HG03025 (cell line): ENCODE measurements around the gene MNX1.

Source experiments
- ATAC-seq: cut with Tn5 transposase; IDR thresholded peaks from one replicate; pipeline ENCODE4 v1.9.1; 2021; ENCODE audit warnings: mild to moderate bottlenecking, moderate library complexity; ENCODE audit not compliant: unreplicated experiment, low FRiP score

MNX1 gene

GRCh38 chr7:157010588-157011332 lies at the start of gene MNX1:
MNX1 (minus strand) TSS chr7:157010663; CDS start chr7:157010350, 313 bp downstream.
- peak; percentile 83 for ATAC-seq

- ATAC-seq: no peak
Observed at GRCh38 chr7:157059534-157059933, 49.1 kb upstream of the MNX1 start.

GRCh38 chr7:157058701-157059100 lies 48.2 kb upstream of the MNX1 start:
- no peak for ATAC-seq

- ATAC-seq: no peak
Observed at GRCh38 chr7:157058068-157058467, 47.6 kb upstream of the MNX1 start.

- no peak for ATAC-seq
Observed at GRCh38 chr7:157056957-157057902, 46.8 kb upstream of the MNX1 start.

GRCh38 chr7:157056246-157056645 lies 45.8 kb upstream of the MNX1 start:
- no peak for ATAC-seq

- no peak for ATAC-seq
Observed at GRCh38 chr7:157054927-157055326, 44.5 kb upstream of the MNX1 start.

DNA sequence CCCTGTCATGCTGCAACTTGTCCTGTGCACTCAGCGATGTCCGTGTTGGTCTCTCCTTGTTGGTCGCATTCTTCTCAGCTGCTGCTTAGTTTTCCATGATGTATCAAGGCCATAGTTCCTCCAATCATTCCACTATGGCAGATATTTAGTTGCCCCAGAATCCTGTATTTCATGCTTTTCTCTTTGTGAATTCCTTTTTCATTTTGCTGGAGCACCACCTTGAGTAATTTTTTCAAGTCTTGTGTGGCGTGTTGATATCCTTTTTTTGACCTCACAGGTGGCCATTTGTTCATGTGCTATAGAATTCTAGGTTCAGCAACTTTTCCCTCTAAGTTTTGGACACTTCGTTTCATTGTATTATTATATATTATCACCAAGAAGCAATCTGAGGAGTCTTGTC lies 42.7 kb upstream of the MNX1 start:
- ATAC-seq: no peak

GRCh38 chr7:157047148-157047547 lies 36.7 kb upstream of the MNX1 start:
- no peak for ATAC-seq

DNA sequence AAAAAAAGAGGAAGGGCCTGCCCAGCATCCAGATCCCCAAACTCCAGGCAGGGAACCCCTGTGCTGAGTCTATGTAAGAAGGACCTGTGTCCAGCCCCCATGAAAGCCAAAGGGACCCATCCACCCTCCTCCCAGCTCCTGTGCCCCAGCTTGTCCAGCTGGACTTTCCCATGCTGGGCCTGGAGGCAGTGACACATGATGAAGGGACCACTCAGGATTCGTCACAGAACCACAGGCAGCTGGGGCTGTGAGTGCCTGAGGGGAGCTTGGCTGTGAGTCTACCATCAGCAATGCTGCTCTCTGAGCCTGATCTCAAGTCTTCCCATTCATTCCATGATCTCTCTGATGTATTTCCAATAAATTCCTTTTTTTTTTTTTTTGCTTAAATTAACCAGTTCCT lies 36.2 kb upstream of the MNX1 start:
- no peak for ATAC-seq

GRCh38 chr7:157044943-157045660 lies 34.6 kb upstream of the MNX1 start:
- ATAC-seq: no peak

- ATAC-seq: no peak
Observed at GRCh38 chr7:157044147-157044687, 33.8 kb upstream of the MNX1 start.

GRCh38 chr7:157043745-157044144 lies 33.3 kb upstream of the MNX1 start:
- no peak for ATAC-seq

DNA sequence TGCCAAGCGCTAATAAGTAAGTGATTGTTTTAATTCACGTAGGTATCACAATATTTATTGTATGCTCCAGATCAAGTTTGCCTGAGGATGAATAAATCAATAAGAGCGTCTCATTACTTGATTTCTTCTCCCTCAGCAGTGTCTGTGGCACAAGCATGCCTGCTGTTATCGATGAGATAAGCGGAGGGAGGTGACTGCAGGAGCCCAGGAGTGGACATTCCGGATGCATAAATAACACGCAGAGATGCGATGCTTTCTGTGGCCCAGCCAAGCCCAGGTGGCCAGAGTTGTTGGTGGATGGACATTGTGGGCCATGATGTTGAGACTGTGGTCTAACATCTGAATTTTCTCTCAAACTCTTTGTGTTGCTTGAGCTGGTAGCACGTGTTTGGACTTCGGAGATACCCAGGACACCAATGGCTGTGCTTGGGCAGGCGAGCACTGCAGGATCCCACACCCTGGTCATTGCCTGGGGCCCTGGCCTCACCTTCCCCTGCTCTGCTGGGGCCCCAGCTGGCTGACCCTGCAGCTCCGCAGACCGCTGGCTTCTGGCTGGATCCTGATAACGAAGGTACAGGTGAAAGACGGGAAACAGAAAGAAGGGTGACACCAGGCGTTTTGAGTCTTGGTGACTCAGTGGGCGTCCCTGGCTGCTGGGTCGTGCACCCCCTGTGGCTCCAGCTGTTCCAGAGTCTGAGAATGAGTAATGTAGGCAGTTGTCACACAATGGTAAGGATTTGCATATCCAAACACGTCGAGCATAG lies 31.2 kb upstream of the MNX1 start:
- ATAC-seq: no peak

- no peak for ATAC-seq
Observed at GRCh38 chr7:157041004-157041403, 30.5 kb upstream of the MNX1 start.

- no peak for ATAC-seq
Observed at GRCh38 chr7:157037635-157038034, 27.2 kb upstream of the MNX1 start.

- no peak for ATAC-seq
Observed at GRCh38 chr7:157037028-157037427, 26.6 kb upstream of the MNX1 start.

DNA sequence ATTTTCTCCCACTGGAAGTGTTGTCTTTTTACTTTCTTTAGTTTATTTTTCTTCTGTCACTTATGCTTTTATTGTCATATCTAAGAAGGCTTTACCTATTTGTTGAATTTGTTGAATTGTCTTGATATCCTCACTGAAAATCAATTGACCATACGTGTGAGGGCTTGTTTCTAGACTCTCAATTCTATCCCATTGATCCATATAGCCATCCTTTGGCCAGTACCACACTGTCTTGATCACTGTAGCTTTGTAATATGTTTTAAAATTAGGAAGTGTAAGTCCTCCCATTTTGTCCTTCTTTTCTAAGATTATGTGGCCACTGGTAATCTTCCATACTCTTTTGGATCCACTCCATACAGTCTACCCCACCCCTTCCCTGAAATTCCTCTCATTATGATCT lies 25.5 kb upstream of the MNX1 start:
- no peak for ATAC-seq

GRCh38 chr7:157035302-157035701 lies 24.8 kb upstream of the MNX1 start:
- no peak for ATAC-seq
